ENCODE results near the gene MTMR1.

MTMR1 gene

GRCh38 chrX:150763810-150764209, 70.6 kb downstream of the MTMR1 start:
- no peak for DNase-seq

- DNase-seq: no peak
Measured at GRCh38 chrX:150765237-150765636, 72.0 kb downstream of the MTMR1 start.

GRCh38 chrX:150765782-150766350, 72.7 kb downstream of the MTMR1 start:
- DNase-seq: no peak

GRCh38 chrX:150766351-150767044, 73.3 kb downstream of the MTMR1 start:
- no peak for DNase-seq

GRCh38 chrX:150767045-150767395, 73.8 kb downstream of the MTMR1 start:
- no peak for DNase-seq

GRCh38 chrX:150767475-150768131, 74.4 kb downstream of the MTMR1 start:
- no peak for DNase-seq

GRCh38 chrX:150768132-150768485, 74.9 kb downstream of the MTMR1 start:
- no peak for DNase-seq

- DNase-seq: no peak
Measured at GRCh38 chrX:150768580-150769190, 75.5 kb downstream of the MTMR1 start.

GRCh38 chrX:150769408-150769807, 76.2 kb downstream of the MTMR1 start:
- DNase-seq: no peak

- DNase-seq: no peak
Measured at GRCh38 chrX:150770623-150771022, 77.4 kb downstream of the MTMR1 start.

- DNase-seq: no peak
Measured at GRCh38 chrX:150771116-150771515, 77.9 kb downstream of the MTMR1 start.

GRCh38 chrX:150772150-150772970, 79.2 kb downstream of the MTMR1 start:
- DNase-seq: peak; percentile 25 to 77

- no peak for DNase-seq
Measured at GRCh38 chrX:150773117-150773516, 79.9 kb downstream of the MTMR1 start.

GRCh38 chrX:150773634-150774033, 80.4 kb downstream of the MTMR1 start:
- DNase-seq: no peak

GRCh38 chrX:150774798-150775568, 81.8 kb downstream of the MTMR1 start:
- no peak for DNase-seq

- no peak for DNase-seq
Measured at GRCh38 chrX:150775569-150776350, 82.6 kb downstream of the MTMR1 start.

GRCh38 chrX:150777328-150777992, 84.3 kb downstream of the MTMR1 start:
- no peak for DNase-seq

GRCh38 chrX:150779385-150779784, 86.2 kb downstream of the MTMR1 start:
- DNase-seq: no peak

GRCh38 chrX:150781677-150782076, 88.5 kb downstream of the MTMR1 start:
- DNase-seq: no peak

- no peak for DNase-seq
Measured at GRCh38 chrX:150790021-150790420, 96.8 kb downstream of the MTMR1 start.

- DNase-seq: no peak
Measured at GRCh38 chrX:150792949-150793527, 99.8 kb downstream of the MTMR1 start.
